Ishikawa (cell line): ENCODE measurements around the gene MRPS34.

Experiments
- CEBPB ChIP-seq: IDR thresholded peaks from 2 replicates; pipeline ENCODE4 v1.6.1; 2012
- CREB1 ChIP-seq: IDR thresholded peaks from 2 replicates; pipeline ENCODE4 v1.6.1; 2012; ENCODE audit warnings: low read depth
- EGR1 ChIP-seq: IDR thresholded peaks from 2 replicates; pipeline ENCODE4 v1.6.1; 2012
- EP300 ChIP-seq: IDR thresholded peaks from 2 replicates; pipeline ENCODE4 v1.6.1; 2012; ENCODE audit warnings: borderline replicate concordance
- MAX ChIP-seq: IDR thresholded peaks from 2 replicates; pipeline ENCODE4 v1.6.1; 2012
- NFIC ChIP-seq: IDR thresholded peaks from 2 replicates; pipeline ENCODE4 v1.6.1; 2012
- RAD21 ChIP-seq: IDR thresholded peaks from 2 replicates; pipeline ENCODE4 v1.6.1; 2012; ENCODE audit warnings: low read depth
- REST ChIP-seq: IDR thresholded peaks from 2 replicates; pipeline ENCODE4 v1.6.1; 2012; ENCODE audit warnings: low read depth, mild to moderate bottlenecking
- TAF1 ChIP-seq: IDR thresholded peaks from 2 replicates; pipeline ENCODE4 v1.6.1; 2012; ENCODE audit warnings: low read depth, mild to moderate bottlenecking
- TEAD4 ChIP-seq: IDR thresholded peaks from 2 replicates; pipeline ENCODE4 v1.6.1; 2012
- USF1 ChIP-seq: IDR thresholded peaks from 2 replicates; pipeline ENCODE4 v1.6.1; 2012
- YY1 ChIP-seq: IDR thresholded peaks from 2 replicates; pipeline ENCODE4 v1.6.1; 2012; ENCODE audit warnings: low read depth

GRCh38 chr16:1787056-1787321 lies 14.1 kb upstream of the MRPS34 start:
- TF ChIP-seq NFIC (no peak), USF1 (no peak), EP300 (no peak), TAF1 (no peak), REST (no peak), YY1 (no peak), RAD21 (no peak), TEAD4 (no peak), CREB1 (no peak), EGR1 (no peak), CEBPB (no peak), MAX (no peak)
